ENCODE data around the gene RAP1B.

RAP1B gene

DNA sequence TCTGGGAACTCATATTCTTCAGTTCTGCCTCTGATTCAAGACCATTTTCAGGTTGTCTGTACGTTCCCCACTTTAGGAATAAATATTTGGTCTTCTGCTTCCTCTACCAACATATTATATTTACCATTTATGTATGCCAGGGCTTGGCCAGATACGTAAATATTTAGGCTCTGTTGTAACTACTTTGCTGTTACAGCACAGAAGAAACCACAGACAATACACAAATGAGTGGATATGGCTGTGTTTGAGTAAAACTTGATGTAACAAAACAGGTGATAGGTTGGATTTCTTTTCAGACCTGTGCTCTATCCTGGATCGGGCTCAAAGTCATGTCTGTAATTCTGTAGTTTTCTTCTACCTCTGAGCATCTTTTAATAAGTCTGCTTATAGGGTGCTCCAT is 37.5 kb downstream of the RAP1B start:
- Histone ChIP-seq H3K27ac (no peak overlapping the region), H3K27me3 (ENCODE audit: insufficient read depth, low read depth, severe bottlenecking) (no peaks in the 10 kb centered on the region), H3K36me3 (peaks cover 30% of the 10 kb centered on the region), H3K4me3 (ENCODE audit: low read depth, low read length) (no peak overlapping the region), H3K9me3 (ENCODE audit: severe bottlenecking) (no peaks in the 10 kb centered on the region)
- TF ChIP-seq, protein P1, sequence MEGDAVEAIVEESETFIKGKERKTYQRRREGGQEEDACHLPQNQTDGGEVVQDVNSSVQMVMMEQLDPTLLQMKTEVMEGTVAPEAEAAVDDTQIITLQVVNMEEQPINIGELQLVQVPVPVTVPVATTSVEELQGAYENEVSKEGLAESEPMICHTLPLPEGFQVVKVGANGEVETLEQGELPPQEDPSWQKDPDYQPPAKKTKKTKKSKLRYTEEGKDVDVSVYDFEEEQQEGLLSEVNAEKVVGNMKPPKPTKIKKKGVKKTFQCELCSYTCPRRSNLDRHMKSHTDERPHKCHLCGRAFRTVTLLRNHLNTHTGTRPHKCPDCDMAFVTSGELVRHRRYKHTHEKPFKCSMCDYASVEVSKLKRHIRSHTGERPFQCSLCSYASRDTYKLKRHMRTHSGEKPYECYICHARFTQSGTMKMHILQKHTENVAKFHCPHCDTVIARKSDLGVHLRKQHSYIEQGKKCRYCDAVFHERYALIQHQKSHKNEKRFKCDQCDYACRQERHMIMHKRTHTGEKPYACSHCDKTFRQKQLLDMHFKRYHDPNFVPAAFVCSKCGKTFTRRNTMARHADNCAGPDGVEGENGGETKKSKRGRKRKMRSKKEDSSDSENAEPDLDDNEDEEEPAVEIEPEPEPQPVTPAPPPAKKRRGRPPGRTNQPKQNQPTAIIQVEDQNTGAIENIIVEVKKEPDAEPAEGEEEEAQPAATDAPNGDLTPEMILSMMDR (IDR thresholded peaks at IDR 0.05; ENCODE audit: low read depth, low read length) = no peak
- no peak for DNase-seq

DNA sequence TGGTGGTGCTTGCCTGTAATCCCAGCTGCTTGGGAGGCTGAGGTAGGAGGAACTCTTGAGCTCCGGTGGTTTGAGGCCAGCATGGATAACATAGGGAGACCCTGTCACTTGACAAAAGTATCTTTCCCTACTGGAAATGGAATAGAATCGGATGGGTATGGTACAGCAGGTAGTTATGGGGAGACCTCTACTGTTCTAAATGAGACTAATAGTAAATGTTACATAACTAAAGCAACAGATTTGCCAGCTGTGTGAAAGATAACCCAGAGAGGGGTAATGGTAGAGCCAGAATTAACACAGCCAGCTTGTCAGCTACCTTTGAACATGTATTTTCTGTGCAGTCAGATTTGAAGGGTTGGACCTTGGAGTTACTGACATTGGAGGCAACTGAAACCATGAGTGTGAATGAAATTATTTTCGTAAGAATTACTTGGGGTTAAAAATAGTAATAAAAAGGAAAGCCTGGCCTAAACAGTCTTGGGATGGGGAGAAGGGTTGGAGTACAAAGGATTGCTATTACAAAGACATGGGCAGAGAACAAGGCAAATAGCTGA is 54.4 kb downstream of the RAP1B start:
- TF ChIP-seq, protein P1 (IDR thresholded peaks at IDR 0.05; ENCODE audit: low read depth, low read length) = no peak
- H3K4me3 ChIP-seq (ENCODE audit: low read depth, low read length) = no peak overlapping the region
- no peaks in the 10 kb centered on the region for H3K27me3 ChIP-seq (ENCODE audit: insufficient read depth, low read depth, severe bottlenecking)
- no peaks in the 10 kb centered on the region for H3K9me3 ChIP-seq (ENCODE audit: severe bottlenecking)
- DNase-seq = no peak
- H3K27ac ChIP-seq = no peak overlapping the region
- H3K36me3 ChIP-seq = peaks cover 9% of the 10 kb centered on the region

DNA sequence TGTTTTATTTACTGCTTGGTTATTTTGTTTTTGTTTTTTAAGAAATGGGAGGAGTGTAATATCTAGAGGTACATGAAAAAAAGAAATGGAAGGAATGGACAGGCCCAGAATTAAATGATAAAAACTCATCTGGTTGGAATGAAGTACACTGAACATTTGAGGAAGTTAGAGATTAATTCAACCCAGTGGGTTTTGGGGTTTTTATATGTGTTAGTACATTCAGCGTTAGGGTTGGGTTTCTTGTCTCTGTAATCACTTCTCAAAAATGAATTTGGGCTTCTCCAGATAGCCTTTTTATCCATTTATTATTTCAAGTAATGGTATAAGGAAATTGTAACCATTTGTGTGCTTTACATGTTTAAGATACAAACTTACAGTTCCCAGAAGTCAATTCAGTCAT is 56.6 kb downstream of the RAP1B start:
- Histone ChIP-seq H3K4me3 (ENCODE audit: low read depth, low read length) (no peak overlapping the region), H3K36me3 (no peaks in the 10 kb centered on the region), H3K27ac (no peak overlapping the region), H3K9me3 (ENCODE audit: severe bottlenecking) (no peaks in the 10 kb centered on the region), H3K27me3 (ENCODE audit: insufficient read depth, low read depth, severe bottlenecking) (no peaks in the 10 kb centered on the region)
- DNase-seq = no peak
- TF ChIP-seq, protein P1 (IDR thresholded peaks at IDR 0.05; ENCODE audit: low read depth, low read length) = no peak

DNA sequence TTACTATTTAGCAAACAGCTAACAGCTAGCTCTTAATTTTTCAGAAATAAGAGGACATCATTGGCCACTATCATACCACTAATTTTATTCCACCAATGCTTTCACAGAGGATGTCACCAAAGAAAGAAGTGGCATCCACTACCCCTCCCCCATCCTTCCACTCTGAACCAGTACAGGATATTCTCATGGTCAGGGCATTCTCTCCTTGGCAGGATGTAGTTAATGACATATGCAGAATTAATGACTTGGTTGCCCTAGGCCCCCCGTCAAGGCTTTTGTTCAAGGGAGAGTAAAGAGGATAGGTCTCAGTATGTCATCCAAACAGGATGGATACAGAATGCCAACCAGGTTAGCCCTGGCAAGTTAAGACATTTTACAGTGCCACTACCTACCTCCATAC is 57.2 kb downstream of the RAP1B start:
- TF ChIP-seq, protein P1 (IDR thresholded peaks at IDR 0.05; ENCODE audit: low read depth, low read length) = no peak
- DNase-seq = no peak
- Histone ChIP-seq H3K27ac (no peak overlapping the region), H3K36me3 (no peaks in the 10 kb centered on the region), H3K9me3 (ENCODE audit: severe bottlenecking) (no peaks in the 10 kb centered on the region), H3K27me3 (ENCODE audit: insufficient read depth, low read depth, severe bottlenecking) (no peaks in the 10 kb centered on the region), H3K4me3 (ENCODE audit: low read depth, low read length) (no peak overlapping the region)

DNA sequence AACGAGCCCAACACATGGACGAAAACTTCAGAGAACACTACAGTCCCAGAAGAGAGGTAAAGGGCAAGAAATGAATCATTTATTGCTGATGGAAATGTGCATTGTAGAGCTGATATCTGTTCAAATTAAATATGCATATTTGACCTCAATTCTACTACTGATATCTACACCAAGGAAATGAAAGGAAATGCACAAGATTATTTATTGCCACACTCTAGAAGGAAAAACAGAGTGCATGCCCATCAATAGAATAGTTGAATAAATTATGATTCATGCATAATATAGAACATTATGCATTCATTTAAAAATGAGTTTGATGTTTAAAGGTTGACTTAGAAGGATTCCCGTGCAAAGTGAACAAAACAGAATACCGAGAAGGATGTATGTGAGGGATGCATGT is 60.5 kb downstream of the RAP1B start:
- Histone ChIP-seq H3K4me3 (ENCODE audit: low read depth, low read length) (no peak overlapping the region), H3K36me3 (no peaks in the 10 kb centered on the region), H3K27ac (no peak overlapping the region), H3K27me3 (ENCODE audit: insufficient read depth, low read depth, severe bottlenecking) (no peaks in the 10 kb centered on the region), H3K9me3 (ENCODE audit: severe bottlenecking) (no peaks in the 10 kb centered on the region)
- TF ChIP-seq, protein P1 (IDR thresholded peaks at IDR 0.05; ENCODE audit: low read depth, low read length) = no peak
- DNase-seq = no peak

DNA sequence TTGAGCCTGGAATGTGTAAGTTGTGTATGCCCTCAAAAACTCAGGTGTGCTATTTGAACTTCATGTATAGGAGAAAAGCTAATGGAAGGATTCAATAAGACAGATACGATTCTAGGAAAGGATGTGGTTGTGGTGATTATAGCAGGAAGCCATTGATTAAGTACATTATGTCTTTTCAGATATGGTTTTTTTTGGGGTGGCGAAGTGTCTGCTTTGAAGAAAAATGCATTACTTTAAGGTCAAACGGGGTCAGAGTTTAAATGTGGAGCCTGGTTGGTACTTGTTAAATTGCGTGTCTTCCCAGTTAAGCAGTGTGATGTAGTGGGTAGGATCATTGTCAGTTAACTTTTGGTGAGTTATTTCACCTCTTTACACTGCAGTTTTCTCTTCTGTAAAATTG is 63.1 kb downstream of the RAP1B start:
- TF ChIP-seq, protein P1 (IDR thresholded peaks at IDR 0.05; ENCODE audit: low read depth, low read length) = no peak
- Histone ChIP-seq H3K36me3 (no peaks in the 10 kb centered on the region), H3K9me3 (ENCODE audit: severe bottlenecking) (no peaks in the 10 kb centered on the region), H3K4me3 (ENCODE audit: low read depth, low read length) (no peak overlapping the region), H3K27ac (no peak overlapping the region), H3K27me3 (ENCODE audit: insufficient read depth, low read depth, severe bottlenecking) (no peaks in the 10 kb centered on the region)
- DNase-seq = no peak
